Osteocyte (in vitro differentiated cells): ENCODE data around the gene MDC1. TPM values are rescaled to one million over a fixed set of nuclear protein-coding genes. Genes with fewer than 3 reads are reported as not detected.

Experiments used
- DNase-seq: peaks from one replicate; pipeline ENCODE4 v3.0.0; 2021; ENCODE audit warnings: mixed read lengths; ENCODE audit not compliant: unreplicated experiment; ENCODE audit errors: extremely low spot score
- H3K27ac Mint-ChIP-seq: one replicate; pipeline ENCODE4 v1.8.0; 2021; ENCODE audit warnings: mild to moderate bottlenecking, mixed read lengths; ENCODE audit not compliant: unreplicated experiment
- H3K27me3 Mint-ChIP-seq: one replicate; pipeline ENCODE4 v1.8.0; 2021; ENCODE audit warnings: mixed read lengths; ENCODE audit not compliant: unreplicated experiment
- H3K36me3 Mint-ChIP-seq: one replicate; pipeline ENCODE4 v1.8.0; 2021; ENCODE audit warnings: mixed read lengths; ENCODE audit not compliant: unreplicated experiment
- H3K4me1 Mint-ChIP-seq: one replicate; pipeline ENCODE4 v1.8.0; 2021; ENCODE audit warnings: mixed read lengths; ENCODE audit not compliant: unreplicated experiment
- H3K4me3 Mint-ChIP-seq: one replicate; pipeline ENCODE4 v1.8.0; 2021; ENCODE audit warnings: mild to moderate bottlenecking, moderate library complexity, mixed read lengths; ENCODE audit not compliant: unreplicated experiment
- H3K9me3 Mint-ChIP-seq: one replicate; pipeline ENCODE4 v1.8.0; 2021; ENCODE audit warnings: mixed read lengths; ENCODE audit not compliant: unreplicated experiment
- total RNA-seq: library from RNA; stranded (reverse); gene quantifications from 2 replicates; pipeline ENCODE4 v1.2.1, GENCODE V29; 2021
- TF ChIP-seq, protein P1 (sequence below): fragments of 200-600 bp; sonication (generic); IDR thresholded peaks from 2 replicates; pipeline ENCODE4 v1.5.0; 2021; ENCODE audit warnings: antibody characterized with exemption, mild to moderate bottlenecking, moderate library complexity

The MDC1 gene
- total RNA-seq, 1 donor from 2014 or later = 37.7 TPM

DNA sequence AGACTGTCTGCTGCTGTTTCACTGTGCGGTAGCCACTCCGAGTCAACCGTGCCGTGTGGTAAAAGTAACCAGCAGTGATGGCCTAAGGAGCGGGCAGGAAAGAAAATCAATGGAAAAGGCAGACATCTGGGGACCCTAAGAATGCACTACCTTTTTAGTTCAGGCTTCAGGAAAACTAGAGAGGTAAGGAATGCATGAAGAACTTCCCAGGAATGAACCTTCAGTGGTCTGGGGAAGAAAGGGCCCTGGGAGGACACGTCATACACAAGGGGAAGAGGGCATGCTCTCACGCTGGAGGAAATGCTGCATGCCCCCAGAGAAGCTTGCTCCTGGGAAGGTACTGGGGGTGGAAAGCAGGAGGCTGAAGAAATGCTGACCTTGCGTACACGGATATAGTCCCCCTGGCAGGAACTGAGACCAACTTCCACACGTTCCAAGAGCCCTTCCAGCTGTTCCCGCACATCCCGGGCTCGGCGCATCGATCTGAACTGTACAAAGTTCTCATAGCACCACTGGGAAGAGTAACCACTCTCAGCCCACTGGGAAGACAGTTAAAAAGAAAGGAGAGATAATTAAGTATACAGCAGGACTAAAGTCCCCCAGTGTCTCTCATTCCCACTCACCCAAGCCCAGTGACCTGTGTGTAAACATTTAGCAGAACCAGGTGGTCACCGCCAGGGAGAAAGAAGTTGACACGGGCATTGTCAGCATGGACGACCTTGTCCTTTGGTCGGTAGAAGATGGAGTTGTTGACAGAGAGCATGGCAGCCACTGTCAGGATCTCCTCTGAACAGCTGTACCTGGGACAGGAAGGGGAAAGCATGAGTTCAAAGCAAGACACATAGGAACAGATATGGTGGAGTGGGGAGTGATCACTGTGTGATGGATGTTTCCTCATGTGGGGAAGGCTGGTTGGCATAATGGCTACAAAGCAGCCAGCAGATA is 62.0 kb downstream of the MDC1 start:
- TF ChIP-seq, protein P1, sequence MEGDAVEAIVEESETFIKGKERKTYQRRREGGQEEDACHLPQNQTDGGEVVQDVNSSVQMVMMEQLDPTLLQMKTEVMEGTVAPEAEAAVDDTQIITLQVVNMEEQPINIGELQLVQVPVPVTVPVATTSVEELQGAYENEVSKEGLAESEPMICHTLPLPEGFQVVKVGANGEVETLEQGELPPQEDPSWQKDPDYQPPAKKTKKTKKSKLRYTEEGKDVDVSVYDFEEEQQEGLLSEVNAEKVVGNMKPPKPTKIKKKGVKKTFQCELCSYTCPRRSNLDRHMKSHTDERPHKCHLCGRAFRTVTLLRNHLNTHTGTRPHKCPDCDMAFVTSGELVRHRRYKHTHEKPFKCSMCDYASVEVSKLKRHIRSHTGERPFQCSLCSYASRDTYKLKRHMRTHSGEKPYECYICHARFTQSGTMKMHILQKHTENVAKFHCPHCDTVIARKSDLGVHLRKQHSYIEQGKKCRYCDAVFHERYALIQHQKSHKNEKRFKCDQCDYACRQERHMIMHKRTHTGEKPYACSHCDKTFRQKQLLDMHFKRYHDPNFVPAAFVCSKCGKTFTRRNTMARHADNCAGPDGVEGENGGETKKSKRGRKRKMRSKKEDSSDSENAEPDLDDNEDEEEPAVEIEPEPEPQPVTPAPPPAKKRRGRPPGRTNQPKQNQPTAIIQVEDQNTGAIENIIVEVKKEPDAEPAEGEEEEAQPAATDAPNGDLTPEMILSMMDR = no peak
- Mint-ChIP-seq H3K4me1 (no peaks in the 10 kb centered on the region), H3K9me3 (no peaks in the 10 kb centered on the region), H3K4me3 (no peak overlapping the region), H3K36me3 (peaks cover 55% of the 10 kb centered on the region), H3K27ac (no peak overlapping the region), H3K27me3 (no peaks in the 10 kb centered on the region)
- no peak for DNase-seq

DNA sequence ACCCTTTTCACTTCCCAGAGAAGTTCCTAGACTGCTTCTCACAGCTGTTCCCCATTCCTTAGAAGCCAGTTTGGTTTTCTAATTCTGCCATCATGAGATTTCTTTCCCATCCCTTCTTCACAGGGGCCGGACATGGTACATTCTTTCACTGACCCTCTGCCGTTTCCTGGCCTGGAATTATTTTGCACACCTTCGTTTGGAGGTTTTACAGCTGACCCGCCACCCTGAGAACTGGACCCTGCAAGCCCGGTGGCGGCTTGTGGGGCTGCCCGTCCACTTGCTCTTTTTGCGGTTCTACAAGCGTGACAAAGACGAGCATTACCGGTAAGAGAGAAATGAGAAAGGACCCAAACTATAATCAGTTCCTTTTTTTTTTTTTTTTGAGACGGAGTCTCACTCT is 65.9 kb downstream of the MDC1 start:
- H3K27ac Mint-ChIP-seq = no peak overlapping the region
- H3K4me1 Mint-ChIP-seq = peaks cover 13% of the 10 kb centered on the region
- no peaks in the 10 kb centered on the region for H3K9me3 Mint-ChIP-seq
- TF ChIP-seq, protein P1 = no peak
- no peak overlapping the region for H3K4me3 Mint-ChIP-seq
- DNase-seq = no peak
- H3K27me3 Mint-ChIP-seq = no peaks in the 10 kb centered on the region
- H3K36me3 Mint-ChIP-seq = peaks cover 33% of the 10 kb centered on the region

Other genes starting within 250 kb of the MDC1 start
- 170 and 174 TPM in 2 replicates for gene HLA-E, start 227.8 kb downstream of the MDC1 start, total RNA-seq
- gene GNL1, start 160.8 kb downstream of the MDC1 start, total RNA-seq = 81.0 and 84.4 TPM in 2 replicates
- gene PRR3, start 160.0 kb downstream of the MDC1 start, total RNA-seq = 12.1 and 17.1 TPM in 2 replicates
- 63.8 and 70.5 TPM in 2 replicates for gene ABCF1, start 145.8 kb downstream of the MDC1 start, total RNA-seq
- gene PPP1R10, start 100.0 kb downstream of the MDC1 start, total RNA-seq = 82.1 and 87.6 TPM in 2 replicates
- 36.6 and 39.2 TPM in 2 replicates for gene MRPS18B, start 99.4 kb downstream of the MDC1 start, total RNA-seq
- gene ATAT1, start 90.4 kb downstream of the MDC1 start, total RNA-seq = 17.3 and 20.0 TPM in 2 replicates
- 13.5 and 17.2 TPM in 2 replicates for gene C6orf136, start 70.1 kb downstream of the MDC1 start, total RNA-seq
- 28.7 TPM in 2 replicates for gene DHX16, start 44.3 kb downstream of the MDC1 start, total RNA-seq
- gene PPP1R18, start 30.6 kb downstream of the MDC1 start, total RNA-seq = 134 and 135 TPM in 2 replicates
- gene NRM, start 26.3 kb downstream of the MDC1 start, total RNA-seq = 28.1 and 31.5 TPM in 2 replicates
- gene TUBB, start 3.1 kb upstream of the MDC1 start, total RNA-seq = 725 and 729 TPM in 2 replicates
- 86.8 and 88.1 TPM in 2 replicates for gene FLOT1, start 25.4 kb upstream of the MDC1 start, total RNA-seq
- 395 and 418 TPM in 2 replicates for gene IER3, start 27.3 kb upstream of the MDC1 start, total RNA-seq
- 130 and 146 TPM in 2 replicates for gene DDR1, start 167.2 kb upstream of the MDC1 start, total RNA-seq
- 35.5 and 39.3 TPM in 2 replicates for gene GTF2H4, start 190.9 kb upstream of the MDC1 start, total RNA-seq
- 44.0 and 46.4 TPM in 2 replicates for gene VARS2, start 197.0 kb upstream of the MDC1 start, total RNA-seq
- not detected in 2 replicates for gene SFTA2, start 214.9 kb upstream of the MDC1 start, total RNA-seq
- not detected in 2 replicates for gene MUCL3, start 223.7 kb upstream of the MDC1 start, total RNA-seq